Measurements from ENCODE around the gene MRPL38.
A peak's percentile ranks its signal among the peaks of the same experiment; 100 is the strongest.
"Not testable (repeated sequence)": the region's sequence is repeated elsewhere in the genome, so short reads cannot be mapped to it uniquely, and the experiment has no call there.

Gene MRPL38

DNA sequence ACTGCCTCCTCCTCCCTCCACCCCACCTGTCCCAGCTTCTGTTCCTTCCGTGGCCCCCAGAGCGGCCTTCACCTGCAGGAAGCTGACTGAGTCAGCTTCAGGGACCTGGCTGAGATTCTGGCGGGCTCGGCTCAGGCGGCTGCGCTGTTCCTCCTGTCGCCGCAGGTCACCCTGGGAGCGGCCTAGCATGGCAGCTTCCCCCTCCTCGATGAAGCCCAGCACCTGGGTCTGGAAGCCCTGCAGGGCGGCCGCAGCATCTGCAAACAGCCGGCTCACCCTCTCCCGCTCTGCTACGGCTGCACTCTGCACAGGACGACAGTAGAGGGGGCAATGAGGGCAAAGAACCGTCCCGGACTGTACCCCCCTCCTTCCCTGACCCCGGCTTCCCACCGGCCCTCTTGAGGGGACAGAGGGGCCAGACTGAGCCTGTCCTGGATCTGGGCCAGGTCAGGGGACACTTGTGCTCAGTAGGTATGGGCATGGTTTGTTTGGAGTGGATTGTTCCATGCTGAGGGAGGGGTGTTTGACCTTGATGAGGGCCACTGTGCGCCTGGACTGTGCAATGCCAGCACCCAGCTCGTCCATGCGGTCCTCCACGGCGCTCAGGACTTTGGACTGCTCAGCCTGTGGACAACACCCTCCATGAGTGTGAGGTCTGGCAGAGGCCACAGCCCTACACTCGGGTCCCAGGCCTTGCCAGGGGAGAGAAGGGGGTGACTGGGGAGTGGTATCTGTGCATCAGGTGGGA, 28.3 kb downstream of the MRPL38 start:
- DNase-seq (ENCODE audit: low read depth): no peak

DNA sequence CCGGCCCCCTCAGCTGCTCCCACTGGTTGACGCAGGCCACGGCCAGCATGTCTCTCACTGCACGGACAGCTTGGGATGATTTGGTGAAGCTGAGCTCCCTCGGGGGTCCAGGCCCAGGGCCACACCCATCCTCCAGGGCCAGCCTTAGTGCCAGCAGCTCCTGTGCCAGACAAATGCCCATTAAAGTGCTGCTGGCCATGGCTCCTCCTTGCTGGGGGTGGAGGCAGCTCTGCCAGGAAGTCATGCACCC, 28.8 kb downstream of the MRPL38 start:
- DNase-seq (ENCODE audit: low read depth): peak; percentile 67

DNA sequence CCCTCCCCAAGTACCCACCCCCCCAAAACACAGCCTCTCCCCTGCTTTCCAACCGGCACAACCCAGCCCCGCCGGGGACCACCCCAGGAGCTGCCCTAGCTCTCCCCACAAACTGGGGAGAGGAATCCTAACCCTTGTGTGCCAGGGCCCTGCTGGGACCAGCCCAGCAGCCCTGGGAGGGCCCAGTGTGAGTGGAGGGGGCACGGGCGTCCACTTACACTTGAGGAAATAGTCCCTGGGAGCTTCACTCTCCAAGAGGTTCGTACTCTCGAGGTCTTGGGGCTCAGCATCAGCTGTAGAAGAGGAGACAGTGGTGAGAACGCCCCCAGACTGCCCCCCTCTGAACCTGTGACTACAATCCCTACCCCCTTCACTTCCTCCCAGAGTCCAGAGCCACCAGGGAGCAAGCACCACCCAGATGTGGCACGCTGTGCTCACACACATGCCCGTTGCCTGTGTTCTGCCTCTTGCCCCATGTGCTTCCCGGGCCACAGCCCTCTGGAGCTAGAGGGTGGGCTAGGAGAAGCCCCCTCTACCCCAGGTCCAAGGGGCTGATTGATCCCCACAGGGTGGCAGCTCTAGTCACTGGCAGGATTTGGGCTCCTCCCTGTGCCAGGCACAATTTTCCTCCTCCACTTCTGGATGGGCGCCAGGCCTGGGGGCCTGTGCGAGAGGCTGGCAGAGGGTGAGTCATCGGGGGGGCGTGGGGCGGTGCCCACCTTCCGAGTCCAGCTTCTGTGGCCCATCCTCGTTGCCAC, 29.3 kb downstream of the MRPL38 start:
- no peak for DNase-seq (ENCODE audit: low read depth)

DNA sequence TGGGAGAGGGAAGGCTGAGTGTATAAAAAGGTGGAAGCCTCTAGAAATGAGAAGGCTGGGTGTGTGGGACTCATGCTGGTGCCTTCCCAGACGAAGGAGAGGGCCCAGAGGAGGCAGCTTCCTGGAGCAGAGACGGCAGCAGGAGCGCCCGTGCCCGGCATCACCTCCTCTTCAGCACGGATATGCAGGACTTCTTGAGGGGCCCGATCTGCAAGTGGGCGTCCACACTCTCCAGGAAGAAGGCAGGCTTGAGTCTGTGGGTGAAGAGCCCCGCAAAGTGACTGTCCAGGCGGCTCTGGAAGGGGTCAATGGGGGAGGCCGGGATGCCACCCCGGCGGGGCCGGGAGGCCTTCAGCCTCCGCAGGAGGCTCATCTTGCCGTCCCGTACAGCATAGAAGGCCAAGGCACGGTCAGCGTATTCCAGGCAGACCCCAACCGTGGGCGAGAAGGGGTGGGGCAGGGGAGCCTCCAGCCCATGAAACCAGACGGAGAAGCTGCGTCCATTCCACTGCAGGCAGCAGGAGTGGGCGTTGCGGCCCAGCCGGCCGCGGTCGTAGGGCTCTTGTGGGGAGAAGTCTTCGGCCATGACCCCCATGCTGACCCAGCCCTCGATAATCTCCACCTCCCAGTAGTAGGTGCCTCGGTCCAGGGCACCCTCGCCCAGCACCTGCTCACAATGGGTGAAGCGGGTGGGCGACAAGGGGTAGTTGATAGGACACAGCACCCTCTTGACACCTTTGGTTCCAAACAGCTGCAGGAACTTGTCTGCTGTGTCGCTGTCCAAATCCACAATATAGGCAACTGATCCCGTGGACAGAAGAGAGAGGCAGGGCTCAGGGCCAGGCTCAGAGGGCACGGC, 30.1 kb downstream of the MRPL38 start:
- no peak for DNase-seq (ENCODE audit: low read depth)

DNA sequence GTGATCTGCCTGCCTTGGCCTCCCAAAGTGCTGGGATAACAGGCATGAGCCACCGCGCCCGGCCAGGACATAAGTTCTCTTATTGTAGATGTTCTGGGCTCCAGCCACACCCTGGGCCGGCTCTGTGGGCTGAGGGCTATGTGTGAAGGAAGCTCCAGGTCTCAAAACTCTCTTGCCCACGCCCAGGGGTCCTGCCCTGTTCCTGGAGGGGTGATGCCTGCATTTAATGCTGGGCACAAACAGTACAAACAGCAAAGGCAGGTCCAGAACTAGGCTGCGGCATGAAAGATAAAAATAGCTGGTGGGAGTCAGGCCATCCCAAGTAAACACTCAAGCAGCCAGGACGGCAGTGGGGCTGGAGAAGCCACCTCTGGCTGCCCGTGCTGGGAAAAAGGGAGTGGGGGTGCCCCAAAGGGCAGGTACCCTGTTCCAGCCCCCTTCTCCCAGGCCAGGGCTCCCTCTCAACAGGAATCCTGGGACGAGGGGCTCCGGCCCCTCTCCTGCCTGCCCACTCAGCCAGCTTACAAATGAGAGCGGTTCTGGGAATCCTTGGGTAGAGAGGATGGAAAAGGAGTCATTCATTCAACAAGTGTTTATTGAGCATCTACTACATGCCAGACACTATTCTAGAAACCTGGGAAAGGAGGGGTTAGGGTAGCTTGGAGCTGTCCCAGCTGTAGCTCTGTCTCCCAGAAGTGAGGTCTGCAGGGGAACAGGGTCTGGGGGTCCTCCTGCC, 30.9 kb downstream of the MRPL38 start:
- DNase-seq (ENCODE audit: low read depth): no peak

GRCh38 chr17:75872434-75873351, 32.0 kb downstream of the MRPL38 start:
- DNase-seq (ENCODE audit: low read depth): peak; percentile 84

DNA sequence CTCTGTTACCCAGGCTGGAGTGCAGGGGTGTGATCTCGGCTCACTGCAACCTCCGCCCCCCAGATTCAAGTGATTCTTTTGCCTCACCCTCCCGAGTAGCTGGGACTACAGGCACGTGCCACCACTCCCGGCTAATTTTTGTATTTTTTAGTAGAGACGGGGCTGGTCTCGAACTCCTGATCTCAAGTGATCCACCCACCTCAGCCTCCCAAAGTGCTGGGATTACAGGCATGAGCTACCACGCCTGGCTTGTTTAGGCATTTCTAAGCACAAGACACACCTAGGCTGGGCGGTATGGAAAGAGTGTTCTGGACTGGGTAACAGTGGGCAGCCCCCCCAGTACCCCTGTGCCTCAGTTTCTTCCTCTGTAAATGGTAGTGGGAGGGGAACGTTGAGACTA, 34.5 kb downstream of the MRPL38 start:
- not testable (repeated sequence) for DNase-seq (ENCODE audit: low read depth)

DNA sequence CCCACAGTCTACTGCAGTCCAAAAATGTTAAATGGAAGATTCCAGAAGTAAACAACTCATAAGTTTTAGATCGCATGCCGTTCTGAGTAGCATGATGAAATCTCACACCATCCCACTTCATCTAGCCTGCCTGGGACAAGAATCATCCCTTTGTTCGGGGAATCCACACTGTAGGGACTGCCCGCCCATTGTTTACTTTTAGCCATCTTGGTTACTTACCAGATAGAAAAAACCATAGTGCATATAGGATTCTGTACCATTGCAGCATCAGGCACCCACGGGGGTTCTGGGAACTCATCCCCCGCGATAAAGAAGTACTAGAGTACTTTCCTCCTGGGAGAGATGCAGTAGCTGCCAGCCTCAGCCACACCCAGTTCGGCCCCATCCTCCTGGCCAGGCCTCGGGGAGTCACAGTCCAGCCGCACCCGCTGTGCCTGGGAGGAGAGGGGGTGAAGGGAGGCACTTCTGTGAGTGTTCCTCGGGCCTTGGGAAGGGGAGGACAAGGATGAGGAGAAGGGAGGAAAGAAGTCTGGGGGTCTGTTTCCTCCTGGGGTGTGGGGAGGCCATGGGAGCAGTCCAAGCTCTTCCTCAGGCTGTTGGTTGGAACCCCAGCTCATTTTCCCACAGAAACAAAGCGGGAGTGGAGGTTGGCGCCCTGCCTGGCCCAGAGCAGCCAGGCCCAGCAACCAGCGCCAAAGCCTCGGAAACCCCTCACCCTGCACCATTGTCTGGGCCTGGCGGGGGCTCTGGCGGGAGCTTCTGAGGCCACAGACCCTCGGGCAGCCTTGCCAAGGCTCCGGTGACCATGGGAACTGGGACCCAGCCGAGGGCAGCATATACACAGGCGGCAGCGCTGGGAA, 35.2 kb downstream of the MRPL38 start:
- peak; percentile 88 for DNase-seq (ENCODE audit: low read depth)

- DNase-seq (ENCODE audit: low read depth): not testable (repeated sequence)
Observed at GRCh38 chr17:75868730-75869281, 35.9 kb downstream of the MRPL38 start.

DNA sequence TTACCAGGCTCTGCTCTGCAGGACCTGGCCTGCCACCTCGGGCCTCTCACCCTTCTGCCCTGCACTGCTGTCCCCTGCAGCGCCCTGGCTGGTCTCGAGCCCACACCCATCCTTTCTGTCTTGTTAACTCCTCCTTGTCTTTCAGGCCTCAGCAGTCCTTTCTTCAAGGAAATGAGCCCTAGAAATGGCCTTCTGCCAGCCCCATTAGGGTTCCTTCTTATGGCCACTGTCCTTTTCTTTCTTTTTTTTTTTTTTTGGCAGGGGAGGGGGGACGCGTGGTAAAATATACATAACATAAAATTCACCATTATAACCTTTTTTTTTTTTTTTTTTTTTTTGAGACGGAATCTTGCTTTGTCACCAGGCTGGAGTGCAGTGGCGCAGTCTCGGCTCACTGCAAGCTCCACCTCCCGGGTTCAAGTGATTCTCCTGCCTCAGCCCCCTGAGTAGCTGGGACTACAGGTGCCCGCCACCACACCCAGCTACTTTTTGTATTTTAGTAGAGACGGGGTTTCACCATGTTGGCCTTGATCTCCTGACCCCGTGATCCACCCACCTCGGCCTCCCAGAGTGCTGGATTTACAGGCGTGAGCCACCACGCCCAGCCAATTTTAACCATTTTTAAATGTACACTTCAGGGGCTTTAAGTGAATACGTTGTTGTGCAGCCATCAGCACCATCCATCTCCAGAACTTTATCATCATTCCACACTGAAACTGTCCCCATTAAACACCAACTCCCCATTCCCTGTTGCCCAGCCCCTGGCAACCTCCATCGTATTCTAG, 39.1 kb downstream of the MRPL38 start:
- not testable (repeated sequence) for DNase-seq (ENCODE audit: low read depth)

DNA sequence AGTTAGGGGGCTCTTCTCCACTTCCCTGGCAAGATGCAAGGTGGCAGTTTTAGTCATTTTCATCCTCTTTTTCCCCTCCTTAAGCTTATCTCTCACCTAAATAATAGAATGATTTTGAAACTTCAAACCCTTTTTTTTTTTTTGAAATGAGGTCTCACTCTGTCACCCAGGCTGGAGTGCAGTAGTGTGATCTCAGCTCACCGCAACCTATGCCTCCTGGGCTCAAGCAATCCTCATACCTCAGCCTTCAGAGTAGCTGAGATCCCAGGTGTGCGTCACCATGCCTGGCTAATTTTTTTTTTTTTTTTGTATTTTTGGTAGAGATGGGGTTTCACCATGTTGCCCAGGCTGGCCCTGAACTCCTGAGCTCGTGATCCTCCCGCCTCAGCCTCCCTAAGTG, 39.8 kb downstream of the MRPL38 start:
- not testable (repeated sequence) for DNase-seq (ENCODE audit: low read depth)

DNA sequence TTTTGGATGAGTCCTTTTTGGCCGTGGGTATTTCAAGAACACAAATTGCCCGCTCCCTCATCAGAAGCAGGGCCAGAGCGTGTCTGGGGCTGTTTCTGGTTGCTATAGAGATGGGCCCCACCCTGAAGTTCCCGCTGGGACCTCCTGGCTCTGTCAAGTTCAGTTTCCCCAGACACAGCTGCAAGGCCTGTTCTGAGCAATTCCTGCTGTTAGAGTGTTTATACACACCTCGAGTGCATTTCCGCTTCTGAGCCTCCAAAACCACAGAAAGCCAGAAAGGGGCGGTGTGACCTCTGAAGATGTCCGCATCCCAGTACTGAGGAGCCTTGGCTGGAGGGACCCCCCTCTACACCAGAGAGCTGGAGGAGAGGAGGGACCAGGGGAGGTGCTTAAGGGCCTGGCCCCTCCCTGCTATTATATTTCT, 40.2 kb downstream of the MRPL38 start:
- peak; percentile 83 for DNase-seq (ENCODE audit: low read depth)

GRCh38 chr17:75861927-75862317, 42.8 kb downstream of the MRPL38 start:
- DNase-seq (ENCODE audit: low read depth): no peak

- not testable (repeated sequence) for DNase-seq (ENCODE audit: low read depth)
Observed at GRCh38 chr17:75859358-75859757, 45.3 kb downstream of the MRPL38 start.

- DNase-seq (ENCODE audit: low read depth): no peak
Observed at GRCh38 chr17:75856062-75856756, 48.5 kb downstream of the MRPL38 start.

GRCh38 chr17:75855310-75856061, 49.2 kb downstream of the MRPL38 start, which contains the start of gene WBP2:
Gene WBP2, minus strand, starts transcription at chr17:75855335. Its CDS starts 38 bp downstream, at chr17:75855297.
- peak; percentile 100 for DNase-seq (ENCODE audit: low read depth)

DNA sequence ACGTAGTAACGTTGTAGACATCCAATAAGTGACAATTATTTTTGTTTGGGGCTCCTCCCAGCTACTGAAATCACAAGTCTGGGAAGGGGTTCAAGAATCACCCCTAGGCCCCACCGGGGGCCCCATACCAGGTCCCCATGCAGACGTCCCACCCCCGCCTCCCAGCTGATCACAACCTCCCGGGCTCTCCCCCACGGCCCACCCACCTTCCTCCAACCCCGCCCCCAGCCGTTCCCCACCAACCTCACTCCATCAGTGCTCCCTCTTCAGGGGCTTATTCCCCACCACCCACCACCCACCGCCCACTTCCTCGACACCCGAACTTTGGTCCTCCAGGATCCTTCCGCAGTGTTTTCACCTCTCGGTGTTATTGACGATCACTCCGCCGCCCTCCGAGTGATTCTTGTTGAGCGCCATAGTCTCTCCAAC, 49.8 kb downstream of the MRPL38 start:
- DNase-seq (ENCODE audit: low read depth): no peak
